Heart left ventricle (tissue), 13 donors: ENCODE data around the gene CCDC60.

Experiments
- POLR2A ChIP-seq, 2 donors: fragments of 450-650 bp; IDR thresholded peaks; one replicate each; pipeline ENCODE4 v1.6.1; 2017; ENCODE audit warnings: antibody characterized with exemption in 2 of 2, mild to moderate bottlenecking in 2 of 2, moderate library complexity in 2 of 2
- TF ChIP-seq, protein P1 (sequence below), 12 donors: fragments of 200-600 bp; sonication (generic) in 4 of 12; IDR thresholded peaks; one replicate each; pipeline versions ENCODE4 v1.5.0 to v1.8.0; 2018 to 2022; ENCODE audit warnings: antibody characterized with exemption in 12 of 12, mild to moderate bottlenecking in 5 of 12
- donor health status: ischemic (EF 13 %, LVEDD 7.1; RV severe dilation, severe dysfunction).
- donor health status: DM: no; HTN: yes; CAD: no.
- donor health status: DM: no; HTN: no; CAD: no.
- donor health status: ischemic (EF 25% LVEDD 6.9; RV normal size, moderate dysfunction).
- donor health status: ischemic (EF 25% LVEDD 5.7; RV mildly dilated, moderate dysfunction).
- donor health status: ischemic (EF 35%, LVEDD 5.7; RV mildly dilated, moderate dysfunction).
- donor health status: nonischemic (EF 11% LVEDD 7.7; RV severe dilation, severe dysfunction).
- donor health status: DM: yes; HTN: yes; CAD: no.
- donor health status: PGD.
- donor health status: ischemic (EF 29% LVEDD 5.4; RV normal size, mild dysfunction).
- donor health status: nonischemic (EF 23%, LVEDD 6.1; RV moderate dilation, normal function).

DNA sequence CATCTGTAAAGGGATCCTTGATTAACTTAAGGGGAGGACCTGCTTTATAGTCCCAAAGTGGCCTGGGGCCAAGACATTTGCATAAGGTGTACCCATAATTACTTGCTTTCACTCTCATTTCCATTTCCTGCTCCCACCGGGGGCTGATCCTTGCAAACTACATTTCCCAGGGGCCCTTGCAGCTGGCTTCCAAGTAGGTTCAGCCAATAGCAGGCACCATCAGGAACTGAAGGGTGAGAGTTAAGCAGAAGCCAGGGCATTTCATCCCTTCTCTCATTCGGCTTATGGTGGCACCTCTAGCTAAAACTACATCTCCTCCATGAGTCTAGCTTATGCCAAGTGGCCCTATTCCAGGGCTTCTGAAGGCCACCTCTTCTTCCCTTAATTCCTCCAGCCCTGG lies 88.8 kb downstream of the CCDC60 start:
- TF ChIP-seq, protein P1, sequence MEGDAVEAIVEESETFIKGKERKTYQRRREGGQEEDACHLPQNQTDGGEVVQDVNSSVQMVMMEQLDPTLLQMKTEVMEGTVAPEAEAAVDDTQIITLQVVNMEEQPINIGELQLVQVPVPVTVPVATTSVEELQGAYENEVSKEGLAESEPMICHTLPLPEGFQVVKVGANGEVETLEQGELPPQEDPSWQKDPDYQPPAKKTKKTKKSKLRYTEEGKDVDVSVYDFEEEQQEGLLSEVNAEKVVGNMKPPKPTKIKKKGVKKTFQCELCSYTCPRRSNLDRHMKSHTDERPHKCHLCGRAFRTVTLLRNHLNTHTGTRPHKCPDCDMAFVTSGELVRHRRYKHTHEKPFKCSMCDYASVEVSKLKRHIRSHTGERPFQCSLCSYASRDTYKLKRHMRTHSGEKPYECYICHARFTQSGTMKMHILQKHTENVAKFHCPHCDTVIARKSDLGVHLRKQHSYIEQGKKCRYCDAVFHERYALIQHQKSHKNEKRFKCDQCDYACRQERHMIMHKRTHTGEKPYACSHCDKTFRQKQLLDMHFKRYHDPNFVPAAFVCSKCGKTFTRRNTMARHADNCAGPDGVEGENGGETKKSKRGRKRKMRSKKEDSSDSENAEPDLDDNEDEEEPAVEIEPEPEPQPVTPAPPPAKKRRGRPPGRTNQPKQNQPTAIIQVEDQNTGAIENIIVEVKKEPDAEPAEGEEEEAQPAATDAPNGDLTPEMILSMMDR (IDR thresholded peaks at IDR 0.05): no peak
- no peak for TF ChIP-seq POLR2A (IDR thresholded peaks at IDR 0.05)
